ENCODE results near the gene NOS3. TPM values are rescaled to one million over a fixed set of nuclear protein-coding genes. Genes with fewer than 3 reads are reported as not detected.

The NOS3 gene
- total RNA-seq, 1 donor from 2014 or later, result 15.1 TPM

DNA sequence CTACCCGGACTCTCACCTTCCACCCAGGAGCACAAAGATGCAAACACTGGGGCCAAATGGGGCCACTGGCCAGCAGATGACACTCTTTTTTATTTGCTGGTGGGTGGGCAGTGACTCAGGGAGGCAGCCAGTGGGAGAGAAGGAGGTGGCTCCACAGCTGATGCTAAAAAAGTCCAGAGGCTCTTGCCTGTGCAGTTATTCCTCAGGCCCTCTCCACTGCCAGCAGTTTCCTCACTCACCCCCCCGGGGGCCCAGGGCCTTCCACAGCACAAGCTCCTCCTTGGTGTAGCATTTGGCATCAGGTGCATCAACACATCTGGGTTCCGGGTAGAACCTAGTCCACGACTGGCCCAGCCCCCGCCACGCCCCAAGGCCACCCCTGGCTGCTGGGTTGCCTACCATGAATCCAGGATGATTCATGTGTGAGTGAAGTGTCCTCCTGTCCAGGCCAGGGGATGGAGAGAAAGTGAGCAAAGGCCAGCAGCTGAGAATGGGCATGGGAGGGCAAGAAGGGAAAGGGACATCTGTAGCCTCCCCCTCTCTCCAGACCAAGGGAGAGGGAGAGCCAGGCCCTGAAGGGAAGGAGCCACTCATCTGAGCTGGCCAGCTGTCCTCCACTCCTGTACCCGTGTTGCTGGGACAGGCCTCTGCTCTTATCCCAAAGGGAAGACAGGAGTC is 11.0 kb upstream of the NOS3 start:
- H3K9me3 ChIP-seq, result no peaks in the 10 kb centered on the region
- H3K36me3 ChIP-seq, result no peaks in the 10 kb centered on the region
- no peak overlapping the region for H3K27ac ChIP-seq
- no peak for ATAC-seq
- no peak for TF ChIP-seq CTCF (IDR thresholded peaks at IDR 0.05)
- no peak overlapping the region for H3K4me3 ChIP-seq
- intact Hi-C loops (cut with DNase I), result no loop called here
- no peak for DNase-seq
- H3K27me3 ChIP-seq (ENCODE audit: low read depth), result peaks cover 69% of the 10 kb centered on the region
- H3K4me1 ChIP-seq, result peaks cover 13% of the 10 kb centered on the region

DNA sequence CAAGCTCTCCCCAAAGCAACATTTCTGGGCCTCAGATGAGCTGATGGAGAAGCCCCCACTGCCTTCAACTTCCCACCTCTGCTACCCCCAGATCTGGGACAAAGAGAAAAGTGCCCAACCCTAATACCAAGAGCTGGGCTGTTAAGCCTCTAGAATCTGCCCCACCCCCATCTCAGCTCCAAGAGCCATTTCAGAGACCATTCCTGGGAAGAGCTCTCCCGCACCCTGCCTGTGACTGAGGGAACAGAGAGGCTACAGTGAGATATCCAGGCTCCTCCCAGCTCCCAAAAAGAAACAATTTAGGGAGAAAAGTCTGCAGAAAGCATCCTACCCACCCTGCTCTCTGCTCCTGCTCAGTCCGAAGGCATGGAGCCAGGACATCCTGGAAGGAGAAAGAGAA is 10.2 kb upstream of the NOS3 start:
- Histone ChIP-seq H3K4me3 (no peak overlapping the region), H3K27me3 (ENCODE audit: low read depth) (peaks cover 61% of the 10 kb centered on the region), H3K4me1 (peaks cover 7% of the 10 kb centered on the region), H3K9me3 (no peaks in the 10 kb centered on the region), H3K27ac (no peak overlapping the region), H3K36me3 (no peaks in the 10 kb centered on the region)
- TF ChIP-seq CTCF (IDR thresholded peaks at IDR 0.05), result no peak
- DNase-seq (no peak), ATAC-seq (no peak)
- intact Hi-C loops (cut with DNase I), result no loop called here

- Histone ChIP-seq H3K27ac (no peak overlapping the region), H3K36me3 (no peaks in the 10 kb centered on the region), H3K4me3 (no peak overlapping the region), H3K9me3 (no peaks in the 10 kb centered on the region), H3K27me3 (ENCODE audit: low read depth) (peaks cover 52% of the 10 kb centered on the region), H3K4me1 (no peaks in the 10 kb centered on the region)
- ATAC-seq, result no peak
- TF ChIP-seq CTCF (IDR thresholded peaks at IDR 0.05), result no peak
- intact Hi-C loops (cut with DNase I), result no loop called here
- DNase-seq, result no peak
These were observed 9.2 kb upstream of the NOS3 start for GRCh38 chr7:150981644-150982043.

GRCh38 chr7:150982351-150982750 is 8.5 kb upstream of the NOS3 start:
- no peaks in the 10 kb centered on the region for H3K9me3 ChIP-seq
- H3K4me1 ChIP-seq, result no peaks in the 10 kb centered on the region
- DNase-seq (no peak), ATAC-seq (no peak)
- no peaks in the 10 kb centered on the region for H3K36me3 ChIP-seq
- H3K27me3 ChIP-seq (ENCODE audit: low read depth), result peaks cover 47% of the 10 kb centered on the region
- intact Hi-C loops (cut with DNase I), result no loop called here
- no peak for TF ChIP-seq CTCF (IDR thresholded peaks at IDR 0.05)
- no peak overlapping the region for H3K4me3 ChIP-seq
- H3K27ac ChIP-seq, result no peak overlapping the region

GRCh38 chr7:150983893-150984368 is 6.9 kb upstream of the NOS3 start:
- H3K27me3 ChIP-seq (ENCODE audit: low read depth), result peaks cover 36% of the 10 kb centered on the region
- intact Hi-C loops (cut with DNase I), result no loop called here
- no peak for ATAC-seq

More at GRCh38 chr7:150983893-150984368, 6.9 kb upstream of the NOS3 start:
- DNase-seq, result no peak
- no peak for TF ChIP-seq CTCF (IDR thresholded peaks at IDR 0.05)
- Histone ChIP-seq H3K4me1 (peaks cover 11% of the 10 kb centered on the region), H3K27ac (no peak overlapping the region), H3K9me3 (no peaks in the 10 kb centered on the region), H3K36me3 (no peaks in the 10 kb centered on the region), H3K4me3 (no peak overlapping the region)

All from lower lobe of right lung (tissue), 2 donors.